Upper lobe of right lung (tissue), 1 donor: ENCODE results near the gene ESYT2. TPM values are rescaled to one million over a fixed set of nuclear protein-coding genes. Genes with fewer than 3 reads are reported as not detected.

Experiments
- ATAC-seq: fragments of 200-7000 bp; cut with Tn5 transposase; one replicate; pipeline ENCODE4 v1.9.1; 2020; ENCODE audit warnings: mild to moderate bottlenecking, moderate library complexity
- DNase-seq: peaks from one replicate; pipeline ENCODE4 v3.0.0-alpha.2; 2020
- H3K27ac ChIP-seq: fragments of 200-600 bp; one replicate; pipeline ENCODE4 v1.8.0; 2022
- H3K27me3 ChIP-seq: fragments of 200-600 bp; one replicate; pipeline ENCODE4 v1.8.0; 2022; ENCODE audit warnings: mild to moderate bottlenecking
- H3K36me3 ChIP-seq: fragments of 200-600 bp; one replicate; pipeline ENCODE4 v1.8.0; 2022
- H3K4me1 ChIP-seq: fragments of 200-600 bp; one replicate; pipeline ENCODE4 v1.8.0; 2022
- H3K4me3 ChIP-seq: fragments of 200-600 bp; one replicate; pipeline ENCODE4 v1.8.0; 2022; ENCODE audit warnings: mild to moderate bottlenecking
- H3K9me3 ChIP-seq: fragments of 200-600 bp; one replicate; pipeline ENCODE4 v1.8.0; 2022
- intact Hi-C: fragments of 100-400 bp; cut with DNase I; formaldehyde crosslinking; loops from one replicate; pipeline ENCODE4 v1.11.0; 2022
- total RNA-seq: library from RNA; stranded (reverse); fragmentation: NEBNext Ultra II Directional; extraction: Animal tissue kit (Norgen Biotek cat#: 25700); gene quantifications from one replicate; pipeline ENCODE4 v1.2.1, GENCODE V29; 2021
- TF ChIP-seq, protein P1 (sequence below): fragments of 200-600 bp; IDR thresholded peaks from one replicate; pipeline ENCODE4 v1.8.0; 2022; ENCODE audit warnings: antibody characterized with exemption
- donor health status: DM: no; HTN: yes; CAD: no; lungs with severe emphysema.

Gene ESYT2
- total RNA-seq, 1 donor from 2014 or later, result 63.1 TPM

DNA sequence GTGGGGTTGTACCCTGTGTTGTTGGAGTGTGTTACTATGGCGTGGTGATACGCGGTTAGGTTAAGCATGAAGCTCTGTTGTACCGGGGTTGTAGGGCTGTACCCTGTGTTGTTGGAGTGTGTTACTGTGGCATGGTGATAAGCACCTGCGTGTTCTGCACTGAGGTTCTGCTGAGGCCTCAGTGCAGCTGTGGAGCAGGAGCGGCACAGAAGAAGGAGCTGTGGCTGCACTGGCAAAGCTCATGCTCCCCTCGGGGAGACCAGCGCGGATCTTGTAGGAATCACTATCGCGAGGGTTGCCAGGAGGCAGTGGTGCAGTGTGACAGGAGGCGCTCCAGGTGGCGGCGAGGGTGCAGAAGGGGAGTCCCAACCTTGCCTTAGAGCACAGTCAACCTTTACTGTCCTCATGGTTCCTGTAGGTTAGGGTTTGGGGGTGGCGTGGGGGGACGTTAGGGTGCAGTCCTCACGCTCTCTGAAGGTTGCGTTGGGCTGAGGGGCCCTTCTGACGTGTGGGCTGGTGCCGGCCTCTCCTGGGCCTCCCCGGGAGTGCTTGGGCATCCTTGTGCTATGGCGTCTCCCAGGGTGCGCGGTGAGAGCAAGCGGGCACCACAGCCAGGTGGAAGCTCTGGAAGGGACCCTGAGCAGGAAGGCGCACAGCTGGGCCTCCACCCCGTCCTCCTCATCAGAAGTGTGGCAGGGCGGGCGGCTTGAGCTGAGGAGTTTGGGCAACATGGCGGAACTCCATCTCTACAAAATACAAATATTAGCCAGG, 38.1 kb upstream of the ESYT2 start:
- H3K27me3 ChIP-seq, result no peaks in the 10 kb centered on the region
- ATAC-seq, result no peak
- no peak overlapping the region for H3K27ac ChIP-seq
- TF ChIP-seq, protein P1, sequence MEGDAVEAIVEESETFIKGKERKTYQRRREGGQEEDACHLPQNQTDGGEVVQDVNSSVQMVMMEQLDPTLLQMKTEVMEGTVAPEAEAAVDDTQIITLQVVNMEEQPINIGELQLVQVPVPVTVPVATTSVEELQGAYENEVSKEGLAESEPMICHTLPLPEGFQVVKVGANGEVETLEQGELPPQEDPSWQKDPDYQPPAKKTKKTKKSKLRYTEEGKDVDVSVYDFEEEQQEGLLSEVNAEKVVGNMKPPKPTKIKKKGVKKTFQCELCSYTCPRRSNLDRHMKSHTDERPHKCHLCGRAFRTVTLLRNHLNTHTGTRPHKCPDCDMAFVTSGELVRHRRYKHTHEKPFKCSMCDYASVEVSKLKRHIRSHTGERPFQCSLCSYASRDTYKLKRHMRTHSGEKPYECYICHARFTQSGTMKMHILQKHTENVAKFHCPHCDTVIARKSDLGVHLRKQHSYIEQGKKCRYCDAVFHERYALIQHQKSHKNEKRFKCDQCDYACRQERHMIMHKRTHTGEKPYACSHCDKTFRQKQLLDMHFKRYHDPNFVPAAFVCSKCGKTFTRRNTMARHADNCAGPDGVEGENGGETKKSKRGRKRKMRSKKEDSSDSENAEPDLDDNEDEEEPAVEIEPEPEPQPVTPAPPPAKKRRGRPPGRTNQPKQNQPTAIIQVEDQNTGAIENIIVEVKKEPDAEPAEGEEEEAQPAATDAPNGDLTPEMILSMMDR, result no peak
- no peak overlapping the region for H3K4me3 ChIP-seq
- intact Hi-C loops, result no loop called here
- H3K4me1 ChIP-seq, result peaks cover 8% of the 10 kb centered on the region
- H3K36me3 ChIP-seq, result peaks cover 16% of the 10 kb centered on the region
- no peak for DNase-seq
- H3K9me3 ChIP-seq, result no peaks in the 10 kb centered on the region

DNA sequence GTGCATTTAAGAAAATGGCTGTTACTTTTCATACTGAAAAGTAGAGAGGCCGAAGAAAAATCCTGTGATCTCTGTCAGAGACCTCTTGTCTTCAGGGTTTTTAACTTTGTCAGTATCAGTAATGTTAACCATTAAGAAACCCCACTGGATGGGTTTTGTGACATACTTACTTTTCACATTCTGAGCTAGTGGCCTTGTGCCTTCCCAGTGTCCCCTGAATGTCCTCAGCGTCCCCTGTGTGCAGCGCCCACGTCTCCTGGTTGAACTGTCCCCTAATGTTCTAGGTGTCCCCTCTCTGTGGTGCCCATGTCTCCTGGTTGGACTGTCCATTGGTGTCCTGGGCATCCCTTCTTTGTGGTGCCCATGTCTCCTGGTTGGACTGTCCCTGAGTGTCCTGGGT, 36.7 kb upstream of the ESYT2 start:
- DNase-seq (no peak), ATAC-seq (no peak)
- H3K36me3 ChIP-seq, result peaks cover 2% of the 10 kb centered on the region
- peaks cover 8% of the 10 kb centered on the region for H3K4me1 ChIP-seq
- H3K4me3 ChIP-seq, result no peak overlapping the region
- no peaks in the 10 kb centered on the region for H3K9me3 ChIP-seq
- no peak overlapping the region for H3K27ac ChIP-seq
- no peaks in the 10 kb centered on the region for H3K27me3 ChIP-seq
- TF ChIP-seq, protein P1, result no peak
- intact Hi-C loops, result no loop called here

DNA sequence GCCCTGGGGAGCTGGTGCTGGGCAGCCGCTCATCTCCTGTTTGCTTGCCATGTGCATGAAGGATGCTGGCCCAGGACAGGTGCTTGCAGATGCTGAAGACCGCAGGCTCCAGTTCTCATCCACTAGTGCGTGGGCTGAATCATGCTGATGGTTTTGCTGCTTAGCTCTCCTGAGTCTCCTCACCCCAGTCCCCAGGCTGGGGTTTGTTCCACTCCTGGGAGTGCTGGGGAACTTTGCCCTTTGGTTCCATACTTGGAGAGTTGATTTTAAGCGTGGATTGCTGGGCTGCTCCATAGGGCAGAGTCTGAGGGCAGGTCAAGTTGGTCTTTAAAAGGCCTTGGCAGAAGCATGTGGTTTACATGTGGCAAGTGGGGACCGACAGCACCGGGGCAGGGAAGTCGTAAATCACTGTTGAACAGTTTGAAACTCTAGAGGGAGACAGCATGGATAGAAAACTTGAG, 36.2 kb upstream of the ESYT2 start:
- Histone ChIP-seq H3K36me3 (no peaks in the 10 kb centered on the region), H3K4me1 (peaks cover 8% of the 10 kb centered on the region), H3K27ac (no peak overlapping the region), H3K4me3 (no peak overlapping the region), H3K9me3 (no peaks in the 10 kb centered on the region), H3K27me3 (no peaks in the 10 kb centered on the region)
- ATAC-seq, result no peak
- intact Hi-C loops, result no loop called here
- no peak for DNase-seq
- TF ChIP-seq, protein P1, result no peak

DNA sequence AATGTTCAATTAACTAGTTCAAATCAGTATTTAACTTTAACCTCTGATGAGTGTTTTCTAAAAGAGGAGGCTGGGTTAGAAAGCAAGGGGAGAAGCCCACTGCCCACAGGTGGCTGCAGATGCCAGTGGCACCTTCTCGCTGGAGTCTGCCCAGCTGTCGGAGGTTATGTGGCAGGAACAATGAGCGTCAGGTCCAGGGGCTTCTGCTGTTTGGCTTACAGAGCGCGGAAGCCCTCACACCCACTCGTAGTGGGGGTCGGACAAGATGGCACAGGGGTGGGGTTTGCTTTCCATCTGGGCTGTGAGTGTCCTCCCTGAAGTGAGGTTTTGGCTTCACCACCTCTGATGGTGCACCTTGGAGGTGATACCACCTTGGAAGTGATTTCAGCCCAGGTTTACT, 35.5 kb upstream of the ESYT2 start:
- Histone ChIP-seq H3K27me3 (no peaks in the 10 kb centered on the region), H3K4me3 (no peak overlapping the region), H3K4me1 (peaks cover 8% of the 10 kb centered on the region), H3K27ac (peak overlapping the region; percentile 92), H3K36me3 (no peaks in the 10 kb centered on the region), H3K9me3 (no peaks in the 10 kb centered on the region)
- ATAC-seq, result no peak
- intact Hi-C loops, result no loop called here
- TF ChIP-seq, protein P1, result no peak
- no peak for DNase-seq

DNA sequence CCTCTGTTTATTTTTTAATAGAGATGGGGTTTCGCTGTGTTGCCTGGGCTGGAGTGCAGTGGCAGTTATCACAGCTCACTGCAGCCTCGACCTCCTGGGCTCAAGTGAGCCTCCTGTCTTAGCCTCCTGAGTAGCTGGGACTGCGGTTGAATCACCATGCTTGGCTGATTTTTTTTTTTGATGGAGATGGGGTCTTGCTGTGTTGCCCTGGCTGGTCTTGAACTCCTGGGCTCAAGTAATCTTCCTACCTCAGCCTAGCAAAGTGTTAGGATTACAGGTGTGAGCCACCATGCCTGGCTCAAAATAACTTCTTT, 35.2 kb upstream of the ESYT2 start:
- no peak for DNase-seq
- H3K9me3 ChIP-seq, result no peaks in the 10 kb centered on the region
- peaks cover 8% of the 10 kb centered on the region for H3K4me1 ChIP-seq
- peak overlapping the region; percentile 47 for H3K4me3 ChIP-seq
- intact Hi-C loops, result no loop called here
- peak overlapping the region; percentile 92 for H3K27ac ChIP-seq
- ATAC-seq, result no peak
- H3K27me3 ChIP-seq, result no peaks in the 10 kb centered on the region
- no peaks in the 10 kb centered on the region for H3K36me3 ChIP-seq
- TF ChIP-seq, protein P1, result no peak
